ENCODE results near the gene DECR2. TPM values are rescaled to one million over a fixed set of nuclear protein-coding genes. Genes with fewer than 3 reads are reported as not detected.
A peak's percentile ranks its signal among the peaks of the same experiment; 100 is the strongest.
"Not testable (repeated sequence)": the region's sequence is repeated elsewhere in the genome, so short reads cannot be mapped to it uniquely, and the experiment has no call there.

The DECR2 gene, protein sequence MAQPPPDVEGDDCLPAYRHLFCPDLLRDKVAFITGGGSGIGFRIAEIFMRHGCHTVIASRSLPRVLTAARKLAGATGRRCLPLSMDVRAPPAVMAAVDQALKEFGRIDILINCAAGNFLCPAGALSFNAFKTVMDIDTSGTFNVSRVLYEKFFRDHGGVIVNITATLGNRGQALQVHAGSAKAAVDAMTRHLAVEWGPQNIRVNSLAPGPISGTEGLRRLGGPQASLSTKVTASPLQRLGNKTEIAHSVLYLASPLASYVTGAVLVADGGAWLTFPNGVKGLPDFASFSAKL
- total RNA-seq = 109 TPM

- DNase-seq (ENCODE audit: low spot score) (peak; percentile 97), ATAC-seq (peak; percentile 87)
Measured at GRCh38 chr16:401468-402348, at the start of gene DECR2. Gene DECR2 (plus strand): TSS chr16:401885. CDS start chr16:401964, 79 bp downstream.

DNA sequence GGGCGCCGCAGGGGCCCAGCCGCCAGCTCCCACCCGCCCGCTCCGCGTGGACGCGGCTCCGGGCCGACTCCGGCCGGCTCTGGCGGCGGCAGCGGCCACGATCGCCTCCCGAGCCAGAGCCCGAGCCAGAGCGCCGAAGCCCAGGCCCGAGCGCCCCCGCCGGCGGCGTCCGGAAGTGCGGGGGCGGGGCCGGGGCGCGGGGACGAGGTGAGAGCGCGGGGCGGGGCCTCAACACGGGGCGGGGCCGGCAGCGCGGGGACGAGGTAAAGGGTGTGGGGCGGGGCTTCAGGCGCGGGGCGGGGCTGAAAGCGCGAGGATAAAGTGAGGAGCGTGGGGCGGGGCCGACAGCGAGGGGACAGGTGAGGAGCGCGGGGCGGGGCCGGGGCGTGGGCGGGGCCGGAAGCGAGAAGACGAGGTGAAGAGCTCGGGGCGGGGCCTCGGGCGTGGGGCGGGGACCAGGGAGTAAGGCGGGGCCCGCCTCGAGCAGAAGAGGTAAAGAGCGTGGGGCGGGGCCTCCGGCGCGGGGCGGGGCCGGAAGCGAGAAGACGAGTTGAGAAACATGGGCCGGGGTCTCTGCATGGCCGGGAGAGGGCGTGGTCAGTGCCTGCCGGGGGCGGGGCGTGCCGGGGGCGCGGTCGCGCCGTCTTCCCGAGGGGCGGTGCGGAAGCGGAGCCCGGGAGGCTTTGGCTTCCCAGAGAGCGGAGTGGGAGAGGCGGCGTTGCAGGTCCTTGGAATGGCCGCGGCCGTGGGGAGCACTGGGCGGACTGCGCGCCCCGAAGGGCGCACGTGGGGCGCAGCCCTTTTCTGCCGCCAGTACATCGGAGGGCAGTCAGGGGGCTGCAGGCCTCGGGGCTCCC lies 48.9 kb upstream of the DECR2 start, which contains the start of gene AXIN1:
TSS of gene AXIN1 (minus strand) at position 177 of the 857 bp plus-strand sequence. CDS start 5,698 bp downstream, outside the sequence.
- ATAC-seq = peak; percentile 92
- peak; percentile 100 for DNase-seq (ENCODE audit: low spot score)

DNA sequence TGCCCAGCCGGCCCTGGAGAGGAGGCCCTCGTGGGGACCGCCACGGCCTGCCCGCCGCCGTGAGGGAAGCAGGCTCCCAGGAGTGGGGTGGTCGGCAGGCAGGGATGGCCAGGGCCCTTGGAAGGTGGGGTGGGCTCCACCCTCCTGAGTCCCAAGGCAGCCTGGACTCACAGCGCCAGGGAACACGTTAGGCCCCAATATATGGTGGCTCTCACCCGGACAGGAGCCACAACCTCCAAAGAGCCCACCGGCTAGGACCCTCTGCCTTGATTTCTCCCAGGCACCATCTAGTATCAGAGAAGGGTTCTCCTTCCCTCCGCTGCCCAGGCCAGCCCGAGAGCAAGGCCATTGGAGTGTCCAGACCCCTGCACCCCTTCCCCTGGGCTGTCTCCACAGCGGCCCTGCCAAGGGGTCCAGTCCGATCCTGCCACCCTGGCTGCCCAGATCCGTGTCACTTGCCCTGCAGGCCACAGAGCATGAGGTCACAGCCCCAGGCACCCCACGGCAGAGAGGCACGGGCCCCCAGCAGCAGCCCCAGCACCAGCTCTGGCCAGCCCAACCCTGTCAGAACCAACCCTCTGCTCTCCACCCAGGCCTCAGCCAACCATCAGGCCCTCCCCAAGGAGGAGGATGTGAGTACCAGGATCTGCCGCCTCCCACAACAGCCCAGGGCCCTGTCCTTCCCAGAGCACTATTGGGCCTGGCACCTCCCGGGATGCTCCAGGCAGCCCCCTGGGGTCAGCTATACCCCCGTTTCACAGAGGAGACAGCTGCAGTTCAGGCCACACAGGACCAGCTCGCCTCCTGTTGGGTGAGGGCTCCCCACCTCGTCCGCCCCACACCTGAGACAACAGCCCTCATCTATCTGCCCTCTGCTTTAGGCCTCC lies 48.0 kb upstream of the DECR2 start:
- no peak for ATAC-seq
- DNase-seq (ENCODE audit: low spot score) = peak; percentile 55

DNA sequence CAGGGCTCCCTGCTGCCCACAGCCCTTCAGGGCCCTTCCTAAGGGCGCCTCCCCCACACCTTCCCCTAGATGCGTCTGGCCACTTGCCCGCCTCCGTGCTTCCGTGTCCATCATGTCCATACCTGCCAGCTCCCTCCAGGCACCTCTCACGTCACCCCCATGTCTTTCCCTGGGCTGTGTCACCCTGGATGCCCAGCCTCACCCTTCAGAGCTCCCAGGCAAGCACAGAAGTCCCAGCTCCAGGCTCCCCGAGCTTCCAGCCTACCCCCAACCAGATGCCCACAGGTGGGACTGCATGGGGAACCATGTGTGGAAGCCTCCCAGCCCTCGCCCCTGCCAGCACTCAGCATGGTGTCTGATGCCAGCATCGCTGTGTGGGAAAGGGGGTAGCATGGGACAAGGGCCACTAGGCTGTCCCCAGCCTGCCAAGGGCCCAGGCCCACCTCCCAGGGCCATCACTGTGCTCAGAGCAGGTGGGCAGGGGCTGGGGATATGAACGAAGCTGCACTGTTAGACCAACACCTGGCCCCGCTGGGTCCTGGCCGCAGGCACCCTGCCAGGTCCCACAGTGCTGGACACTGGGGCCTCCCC lies 47.3 kb upstream of the DECR2 start:
- DNase-seq (ENCODE audit: low spot score) (peak; percentile 50), ATAC-seq (no peak)

- no peak for DNase-seq (ENCODE audit: low spot score)
Measured at GRCh38 chr16:354971-355461, 46.7 kb upstream of the DECR2 start.

GRCh38 chr16:356741-357140 lies 44.9 kb upstream of the DECR2 start:
- ATAC-seq (no peak), DNase-seq (ENCODE audit: low spot score) (no peak)

More at GRCh38 chr16:354971-355461, 46.7 kb upstream of the DECR2 start:
- ATAC-seq = no peak

DNA sequence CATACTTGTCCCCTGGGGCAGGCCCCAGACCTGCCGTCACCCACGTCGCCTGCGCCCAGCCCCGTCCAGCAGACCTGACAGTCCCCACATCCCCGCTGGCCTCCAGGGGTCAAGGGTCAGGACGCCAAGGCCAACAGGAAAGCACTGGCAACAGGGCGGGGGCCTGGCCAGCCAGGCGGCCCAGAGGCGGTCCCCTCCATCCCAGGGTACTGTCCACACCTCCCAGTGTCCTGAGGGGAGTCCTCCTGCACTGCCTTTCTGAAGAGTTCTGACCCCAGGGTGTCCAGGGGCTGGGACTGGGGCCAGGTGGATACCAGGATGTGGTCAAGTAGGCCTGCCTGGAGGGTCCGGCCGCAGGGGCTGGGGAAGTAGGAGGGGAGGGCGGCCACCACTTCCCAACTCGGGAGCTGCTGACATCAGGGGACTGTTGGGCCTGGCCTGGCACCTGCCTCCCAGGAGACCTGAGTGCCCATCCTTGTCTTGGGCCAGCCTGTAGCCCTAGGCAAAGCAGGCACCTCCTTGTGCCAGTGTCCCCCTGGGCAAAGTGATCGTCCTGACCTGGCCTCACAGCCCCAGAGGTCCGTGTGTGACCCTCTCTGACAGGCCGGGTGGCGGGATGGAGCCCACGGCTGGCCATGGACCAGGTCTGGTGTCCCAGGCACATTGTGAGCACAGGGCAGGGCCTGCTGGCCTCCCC lies 42.5 kb upstream of the DECR2 start:
- DNase-seq (ENCODE audit: low spot score) (peak; percentile 47), ATAC-seq (no peak)

- ATAC-seq (no peak), DNase-seq (ENCODE audit: low spot score) (no peak)
Measured at GRCh38 chr16:359871-360697, 41.6 kb upstream of the DECR2 start.

GRCh38 chr16:360698-361336 lies 40.9 kb upstream of the DECR2 start:
- DNase-seq (ENCODE audit: low spot score) (no peak), ATAC-seq (no peak)

DNA sequence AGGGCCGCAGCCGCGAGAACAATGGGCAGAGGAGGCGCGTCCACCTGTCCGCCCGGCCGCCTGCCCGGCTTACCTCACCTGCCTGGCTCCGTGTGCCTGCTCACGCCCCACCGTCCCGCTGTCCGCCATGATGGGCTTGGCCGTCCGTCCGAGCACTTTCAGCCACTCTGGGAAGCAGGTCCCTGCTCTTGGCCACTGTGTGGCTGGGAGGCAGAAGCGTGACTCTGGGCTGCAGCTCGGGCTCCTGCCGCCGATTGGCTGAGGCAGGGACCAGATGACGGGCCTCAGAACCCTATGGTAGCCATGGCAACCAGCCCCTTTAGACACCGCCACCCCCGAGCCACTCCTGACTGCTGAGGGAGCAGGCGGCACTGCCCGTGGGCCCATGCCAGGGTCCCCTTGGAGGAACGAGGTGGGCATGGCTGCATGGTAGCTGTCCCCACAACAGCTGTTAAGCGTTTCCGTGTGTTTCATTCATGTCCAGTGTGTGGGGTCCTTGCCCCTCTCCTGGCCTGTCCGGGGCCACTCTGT lies 40.3 kb upstream of the DECR2 start:
- peak; percentile 44 for DNase-seq (ENCODE audit: low spot score)
- ATAC-seq = no peak

DNA sequence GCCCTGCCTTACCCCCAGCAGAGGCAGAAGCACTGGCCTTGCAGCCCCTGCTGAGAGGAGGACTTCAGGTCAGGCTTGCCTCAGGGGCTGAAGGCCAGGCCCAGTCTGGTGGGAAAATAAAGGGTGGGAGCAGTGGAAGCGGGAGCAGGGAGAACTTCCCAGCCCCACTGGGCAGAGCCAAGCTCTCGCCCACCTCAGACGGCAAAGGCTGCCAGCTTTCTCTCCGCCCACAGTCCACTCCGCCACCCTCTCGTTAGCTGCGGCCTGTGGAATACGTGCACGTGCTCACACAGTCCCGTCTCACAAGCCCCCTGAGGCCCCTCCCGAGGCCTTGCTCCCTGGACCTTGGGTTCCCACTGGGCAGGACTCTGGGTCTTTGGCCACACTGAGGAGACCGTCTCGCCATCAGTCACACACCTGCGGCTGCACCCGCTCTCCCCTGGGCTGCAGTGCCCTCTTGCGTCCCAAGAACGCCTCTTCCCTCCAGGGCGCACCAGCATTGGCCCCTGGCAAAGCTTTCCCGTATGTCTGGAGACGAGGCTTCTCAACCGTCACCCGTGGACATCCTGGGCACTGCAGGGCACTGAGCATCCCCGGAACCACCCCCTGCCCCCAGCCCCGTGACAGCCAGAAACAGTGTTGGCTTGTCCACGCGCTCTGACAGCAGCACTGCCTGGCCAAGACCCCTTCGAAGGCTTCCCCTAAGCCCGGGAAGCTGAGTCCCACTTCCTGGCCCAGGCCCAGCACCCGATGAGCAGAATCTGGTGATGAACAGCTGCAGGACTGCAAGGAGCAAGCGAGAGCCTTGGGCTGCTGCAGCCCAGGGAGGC lies 39.6 kb upstream of the DECR2 start:
- peak; percentile 73 for DNase-seq (ENCODE audit: low spot score)
- ATAC-seq = peak; percentile 91

DNA sequence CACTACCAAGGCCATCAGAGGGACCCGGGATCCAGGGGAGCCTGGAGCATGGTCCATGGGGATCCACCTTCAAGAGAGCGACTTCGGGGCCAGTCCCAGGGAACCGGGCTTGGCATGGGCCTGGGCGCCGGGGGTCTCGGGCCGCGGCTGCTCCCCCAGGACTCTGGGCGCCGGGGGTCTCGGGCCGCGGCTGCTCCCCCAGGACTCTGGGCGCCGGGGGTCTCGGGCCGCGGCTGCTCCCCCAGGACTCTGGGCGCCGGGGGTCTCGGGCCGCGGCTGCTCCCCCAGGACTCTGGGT lies 39.0 kb upstream of the DECR2 start:
- not testable (repeated sequence) for DNase-seq (ENCODE audit: low spot score)

DNA sequence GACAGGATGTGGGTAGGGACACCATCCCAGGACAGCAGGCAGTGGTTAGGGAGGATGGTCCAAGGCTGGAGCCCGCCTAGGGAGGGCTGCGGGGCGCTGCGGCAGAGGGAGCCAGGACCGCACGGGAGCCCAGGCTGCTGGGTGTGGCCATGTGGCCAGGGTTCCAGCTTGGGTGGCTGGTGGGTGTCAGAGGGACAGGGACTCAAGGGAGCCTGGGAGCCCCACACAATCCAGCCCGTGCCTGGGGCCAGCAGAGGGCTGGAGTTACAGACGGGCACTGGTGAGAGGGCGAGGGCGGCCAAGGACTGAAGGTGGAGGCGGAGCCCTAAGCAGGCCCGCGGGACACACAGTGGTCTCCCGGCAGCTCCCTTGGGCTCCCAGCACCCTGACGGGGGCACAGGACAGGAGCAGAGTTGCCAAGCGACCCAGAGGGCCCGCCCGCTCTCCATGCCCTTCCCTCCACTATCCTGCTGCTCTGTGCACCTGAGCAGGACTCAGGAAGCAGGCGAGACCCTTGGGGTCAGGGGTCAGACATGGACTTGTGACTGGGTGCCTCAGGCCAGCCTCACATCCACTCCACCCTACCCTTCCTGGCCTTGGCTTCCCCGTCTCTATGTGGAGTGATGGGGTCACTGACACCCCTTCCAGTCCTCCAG lies 38.4 kb upstream of the DECR2 start:
- no peak for DNase-seq (ENCODE audit: low spot score)
- no peak for ATAC-seq

More for the DNA sequence above, 39.0 kb upstream of the DECR2 start:
- not testable (repeated sequence) for ATAC-seq

DNA sequence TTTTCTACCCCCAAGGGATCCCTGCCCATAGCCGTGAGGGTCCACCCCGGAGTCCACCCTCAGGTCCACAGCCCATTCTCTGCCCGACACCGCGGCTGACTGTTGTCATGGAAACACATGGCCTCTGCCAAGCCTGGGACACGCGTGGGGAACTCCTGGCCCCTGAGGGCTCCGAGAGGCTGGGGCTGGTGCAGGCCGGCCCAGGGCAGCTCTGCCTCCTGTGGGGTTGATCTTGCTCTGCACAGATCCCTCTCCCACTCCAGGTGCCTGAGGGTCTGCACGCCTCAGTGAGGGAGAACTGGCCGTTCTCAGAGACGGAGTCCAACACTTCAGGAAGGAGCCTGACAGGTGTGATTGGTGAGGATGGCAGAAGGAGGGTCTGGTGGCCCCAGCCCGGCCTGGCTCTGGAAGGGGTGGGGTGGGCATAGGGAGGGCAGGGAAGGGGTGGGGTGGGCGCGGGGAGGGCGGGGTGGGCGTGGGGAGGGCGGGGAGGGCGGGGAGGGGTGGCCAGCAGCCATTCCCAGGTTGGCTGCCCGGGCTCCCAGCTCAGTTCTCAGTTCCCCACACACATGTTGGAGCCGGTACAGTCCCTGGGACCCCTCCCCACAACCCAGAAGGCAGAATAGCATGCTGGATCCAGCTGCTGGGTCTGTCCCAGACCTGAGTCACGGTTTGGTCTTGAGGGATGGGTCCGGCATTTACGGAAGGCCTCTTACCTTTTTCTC lies 37.8 kb upstream of the DECR2 start:
- no peak for DNase-seq (ENCODE audit: low spot score)
- ATAC-seq = no peak

Data from left lobe of liver (tissue), 2 donors.